ENCODE results near the gene STUB1.
"Not testable (repeated sequence)": the region's sequence is repeated elsewhere in the genome, so short reads cannot be mapped to it uniquely, and the experiment has no call there.

The STUB1 gene

DNA sequence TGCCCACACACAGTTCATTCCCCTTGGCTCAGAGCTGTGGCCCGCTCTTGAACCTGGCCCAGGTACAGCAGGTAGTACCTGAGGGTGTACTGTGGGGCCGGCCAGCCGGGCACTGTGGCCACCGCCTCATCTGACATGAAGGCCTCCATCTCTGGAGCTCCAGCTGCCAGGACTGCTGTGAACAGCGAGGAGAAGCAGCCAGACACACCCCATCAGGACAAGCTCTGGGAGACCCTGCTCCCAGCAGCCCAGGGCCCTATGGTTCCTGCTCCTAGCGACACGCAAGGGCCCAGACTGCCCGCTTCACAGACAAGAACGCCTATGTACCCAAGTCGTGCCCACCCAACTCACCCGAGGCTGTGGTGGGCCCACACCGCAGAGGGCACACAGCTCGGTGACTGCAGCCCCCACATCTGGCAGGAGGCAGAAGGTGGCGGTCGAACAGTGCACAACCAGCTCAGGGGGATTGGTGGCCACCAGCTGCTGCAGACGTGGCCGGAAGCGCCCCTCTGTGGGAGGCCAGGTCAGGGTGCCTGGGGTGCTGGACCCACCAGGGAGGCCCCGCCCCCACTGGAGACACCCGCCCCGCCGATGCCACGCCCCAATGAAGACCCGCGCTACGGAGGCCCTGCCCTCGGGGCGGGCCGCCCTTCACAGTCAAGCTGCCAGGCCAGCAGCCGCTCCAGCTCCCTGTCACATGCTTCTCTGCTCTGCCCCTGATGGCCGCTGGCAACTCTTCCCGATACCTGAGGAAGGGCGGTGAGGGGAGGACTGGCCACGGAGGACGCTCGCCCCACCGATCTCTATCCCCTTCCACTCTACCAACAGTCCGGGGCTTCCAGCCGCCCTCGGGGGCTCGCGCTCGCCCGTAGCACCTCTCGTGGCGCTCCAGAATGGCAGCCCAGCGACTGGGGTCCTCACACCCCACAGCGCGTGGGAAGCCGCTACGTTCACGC lies 1.1 kb upstream of the STUB1 start:
- peak; percentile 40 for DNase-seq (ENCODE audit: low read depth)

DNA sequence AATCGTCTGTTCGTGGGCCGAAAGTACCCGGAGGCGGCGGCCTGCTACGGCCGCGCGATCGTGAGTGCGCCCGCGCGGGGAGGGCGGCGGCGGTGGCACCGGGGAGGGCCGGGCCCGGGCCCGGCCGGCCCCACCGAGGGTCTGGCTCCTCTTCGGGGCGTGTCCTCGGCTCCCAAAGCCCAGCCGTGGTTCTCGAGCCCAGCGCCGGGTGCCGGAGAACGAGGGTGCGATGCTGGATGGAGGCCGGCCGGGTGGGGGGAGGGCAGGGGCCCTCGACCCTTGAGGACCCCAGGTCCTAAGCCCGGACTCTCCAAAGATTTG lies 375 bp downstream of the STUB1 start:
- no peak for DNase-seq (ENCODE audit: low read depth)

DNA sequence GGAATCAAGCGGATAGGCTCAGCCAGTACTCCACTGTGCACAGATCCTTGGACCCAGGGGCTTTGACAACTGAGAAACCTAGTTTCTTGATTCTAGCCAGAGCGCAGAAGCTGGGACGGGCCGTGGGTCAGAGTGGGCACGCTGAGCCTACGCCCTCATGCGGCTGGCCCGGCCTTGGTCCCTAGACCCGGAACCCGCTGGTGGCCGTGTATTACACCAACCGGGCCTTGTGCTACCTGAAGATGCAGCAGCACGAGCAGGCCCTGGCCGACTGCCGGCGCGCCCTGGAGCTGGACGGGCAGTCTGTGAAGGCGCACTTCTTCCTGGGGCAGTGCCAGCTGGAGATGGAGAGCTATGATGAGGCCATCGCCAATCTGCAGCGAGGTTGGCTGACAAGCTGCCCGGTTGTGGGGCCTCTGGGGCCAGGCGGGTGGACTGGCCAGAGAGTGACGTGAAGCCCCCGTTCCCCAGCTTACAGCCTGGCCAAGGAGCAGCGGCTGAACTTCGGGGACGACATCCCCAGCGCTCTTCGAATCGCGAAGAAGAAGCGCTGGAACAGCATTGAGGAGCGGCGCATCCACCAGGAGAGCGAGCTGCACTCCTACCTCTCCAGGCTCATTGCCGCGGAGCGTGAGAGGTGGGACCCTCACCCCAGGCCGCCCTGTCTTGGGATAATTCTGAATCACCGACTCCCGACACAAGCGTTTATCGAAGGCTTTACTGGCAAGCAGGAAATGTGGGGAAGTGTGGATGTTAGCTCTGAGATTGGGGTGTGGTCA lies 946 bp downstream of the STUB1 start:
- DNase-seq (ENCODE audit: low read depth): peak; percentile 36

DNA sequence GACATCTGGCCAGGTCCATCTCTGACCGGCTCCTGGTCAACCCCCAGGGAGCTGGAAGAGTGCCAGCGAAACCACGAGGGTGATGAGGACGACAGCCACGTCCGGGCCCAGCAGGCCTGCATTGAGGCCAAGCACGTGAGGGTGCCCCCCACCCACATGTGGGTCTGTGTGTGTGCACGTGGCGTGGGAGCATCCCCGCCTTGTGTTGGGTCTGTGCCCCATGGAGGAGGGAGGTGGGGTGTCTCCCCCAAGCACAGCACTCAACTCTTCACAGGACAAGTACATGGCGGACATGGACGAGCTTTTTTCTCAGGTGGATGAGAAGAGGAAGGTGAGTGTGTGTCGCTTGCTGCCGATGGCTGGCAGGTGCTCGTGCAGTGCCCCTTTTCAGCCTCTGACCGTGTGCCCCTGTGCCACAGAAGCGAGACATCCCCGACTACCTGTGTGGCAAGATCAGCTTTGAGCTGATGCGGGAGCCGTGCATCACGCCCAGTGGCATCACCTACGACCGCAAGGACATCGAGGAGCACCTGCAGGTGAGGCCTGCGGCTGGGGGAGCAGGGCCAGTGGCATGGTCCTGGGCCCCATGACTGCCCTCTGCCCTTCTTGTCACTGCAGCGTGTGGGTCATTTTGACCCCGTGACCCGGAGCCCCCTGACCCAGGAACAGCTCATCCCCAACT lies 1.7 kb downstream of the STUB1 start:
- peak; percentile 40 for DNase-seq (ENCODE audit: low read depth)

DNA sequence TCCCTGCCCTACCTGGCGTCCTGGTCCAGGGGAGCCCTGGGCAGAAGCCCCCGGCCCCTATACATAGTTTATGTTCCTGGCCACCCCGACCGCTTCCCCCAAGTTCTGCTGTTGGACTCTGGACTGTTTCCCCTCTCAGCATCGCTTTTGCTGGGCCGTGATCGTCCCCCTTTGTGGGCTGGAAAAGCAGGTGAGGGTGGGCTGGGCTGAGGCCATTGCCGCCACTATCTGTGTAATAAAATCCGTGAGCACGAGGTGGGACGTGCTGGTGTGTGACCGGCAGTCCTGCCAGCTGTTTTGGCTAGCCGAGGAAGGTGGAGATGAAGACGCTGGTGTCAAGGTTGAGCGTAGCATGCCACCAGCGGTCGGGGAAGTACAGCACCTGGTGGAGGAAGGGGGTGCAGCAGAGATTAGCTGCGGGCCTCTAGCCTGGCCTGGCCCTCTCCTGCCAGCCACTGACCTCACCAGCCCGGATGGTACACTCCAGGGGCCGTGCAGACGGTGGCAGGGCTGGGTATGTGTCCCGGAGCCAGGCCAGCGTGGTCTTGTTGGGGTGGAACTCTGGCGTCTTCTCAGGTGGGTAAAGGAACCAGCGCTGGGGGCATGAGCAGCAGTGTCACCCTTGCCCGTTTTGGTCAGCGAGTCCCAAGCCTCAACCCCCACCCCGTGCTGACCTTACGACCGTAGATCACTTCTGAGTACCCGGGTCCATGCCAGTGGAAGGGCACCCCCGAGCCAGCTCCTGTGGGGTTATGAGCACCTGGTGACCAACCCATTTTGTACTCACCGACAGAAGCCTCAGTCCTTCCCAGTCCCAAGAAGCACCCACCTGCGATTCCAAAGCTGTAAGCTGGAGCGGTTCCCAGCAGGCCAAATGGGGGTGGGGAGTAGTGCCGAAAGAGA lies 2.5 kb downstream of the STUB1 start:
- DNase-seq (ENCODE audit: low read depth): no peak

DNA sequence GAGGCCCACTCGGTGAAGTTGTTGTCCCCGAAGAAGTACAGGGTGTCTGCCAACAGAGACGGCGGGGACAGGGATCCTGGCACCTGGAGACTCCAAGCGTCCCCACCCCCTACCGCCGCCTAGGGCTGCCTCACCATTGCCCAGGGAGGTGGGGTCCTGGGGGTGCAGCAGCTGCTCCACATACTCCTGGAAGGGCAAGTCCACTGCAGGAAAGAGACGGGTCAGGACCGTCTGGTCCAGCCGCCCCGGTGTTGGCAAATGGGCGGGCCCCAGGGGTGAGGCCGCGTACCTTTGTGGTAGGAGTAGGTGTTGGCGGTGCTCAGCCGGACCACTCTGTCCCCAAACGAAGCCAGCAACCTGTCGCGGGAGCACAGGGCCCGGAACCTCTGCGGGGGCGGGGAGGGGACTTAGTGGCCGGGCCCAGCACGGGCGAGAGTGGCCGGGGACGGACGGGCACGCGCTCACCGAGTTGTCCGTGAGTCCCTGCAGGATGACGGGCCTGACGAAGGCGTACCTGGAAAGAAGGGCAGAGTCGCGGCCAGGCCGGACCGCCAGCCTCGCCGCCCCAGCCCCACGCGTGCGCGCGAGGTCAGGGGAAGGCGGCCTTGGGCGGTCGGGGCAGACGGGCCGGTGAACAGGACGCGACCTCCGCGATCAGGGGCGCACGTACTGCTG lies 3.3 kb downstream of the STUB1 start:
- DNase-seq (ENCODE audit: low read depth): no peak

DNA sequence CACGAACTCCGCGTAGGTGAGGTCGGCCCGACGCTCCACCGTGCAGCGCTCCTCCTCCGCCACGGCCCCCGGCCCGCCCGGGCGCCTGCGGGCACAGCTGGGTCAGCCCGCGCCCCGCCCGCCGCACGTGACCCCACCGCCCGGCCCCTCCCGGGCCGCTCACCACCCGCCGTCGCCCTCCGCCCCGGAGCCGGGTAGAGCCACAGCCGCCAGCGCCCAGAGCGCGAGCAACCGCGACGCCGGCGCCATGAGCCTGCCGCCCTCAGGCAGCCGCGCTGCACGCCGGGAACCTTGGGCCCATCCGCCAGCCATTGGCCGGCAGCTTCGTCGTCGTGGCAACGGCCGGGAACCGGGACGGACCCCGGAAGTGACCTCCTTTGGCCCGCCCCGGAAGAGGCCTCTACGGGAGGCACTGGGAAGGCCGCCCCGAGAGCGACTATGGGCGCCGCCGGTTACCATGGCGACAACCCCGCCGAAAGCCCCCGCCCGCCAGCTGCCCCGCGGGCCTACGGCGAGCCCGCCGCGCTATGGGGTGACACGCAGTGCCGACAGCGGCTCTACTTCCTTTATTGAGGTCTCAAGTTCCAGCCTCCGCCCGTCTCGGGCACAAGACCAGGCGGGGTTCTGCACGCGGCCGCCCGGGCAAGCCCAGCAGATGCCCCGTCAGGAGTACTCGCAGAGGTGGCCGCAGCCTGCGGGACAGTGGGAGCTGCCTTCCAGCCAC lies 4.0 kb downstream of the STUB1 start, which contains the start of gene JMJD8:
TSS of gene JMJD8 (minus strand) at position 264 of the 724 bp plus-strand sequence. CDS start at position 249, 15 bp downstream.
- DNase-seq (ENCODE audit: low read depth): peak; percentile 90

DNA sequence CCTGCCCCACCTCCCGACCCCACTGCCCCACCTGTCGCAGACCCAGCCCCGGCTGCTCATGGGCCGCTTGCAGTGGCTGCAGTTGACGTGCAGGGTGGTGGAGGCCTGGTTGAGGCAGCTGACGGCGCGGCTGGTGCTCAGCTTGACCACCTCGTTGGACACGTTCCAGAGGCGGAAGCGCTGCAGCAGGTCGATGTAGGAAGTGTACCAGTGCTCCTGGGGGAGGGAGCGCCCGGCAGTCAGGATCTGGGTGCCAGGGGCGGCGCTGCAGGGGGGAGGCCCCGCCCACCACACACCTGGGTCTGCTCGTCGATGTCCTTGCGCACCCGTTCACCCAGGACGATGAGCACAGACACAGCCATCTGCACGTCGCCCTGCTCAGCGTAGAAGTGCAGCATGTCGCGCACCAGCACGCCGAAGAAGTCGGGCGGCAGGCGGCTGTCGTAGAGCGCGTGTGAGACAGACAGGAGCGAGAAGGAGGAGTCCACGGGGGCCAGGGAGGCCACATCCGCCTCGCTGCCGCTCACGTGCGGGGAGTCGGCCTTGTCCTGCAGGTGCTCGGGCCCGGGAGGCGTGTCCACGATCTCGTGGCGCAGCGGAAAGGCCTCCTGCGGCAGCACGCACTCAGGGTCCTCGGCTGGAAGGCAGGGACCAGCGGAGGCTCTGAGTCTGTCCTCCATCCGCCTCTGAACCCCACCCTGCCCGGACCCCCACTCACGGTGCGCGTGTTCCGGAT lies 4.9 kb downstream of the STUB1 start:
- no peak for DNase-seq (ENCODE audit: low read depth)

DNA sequence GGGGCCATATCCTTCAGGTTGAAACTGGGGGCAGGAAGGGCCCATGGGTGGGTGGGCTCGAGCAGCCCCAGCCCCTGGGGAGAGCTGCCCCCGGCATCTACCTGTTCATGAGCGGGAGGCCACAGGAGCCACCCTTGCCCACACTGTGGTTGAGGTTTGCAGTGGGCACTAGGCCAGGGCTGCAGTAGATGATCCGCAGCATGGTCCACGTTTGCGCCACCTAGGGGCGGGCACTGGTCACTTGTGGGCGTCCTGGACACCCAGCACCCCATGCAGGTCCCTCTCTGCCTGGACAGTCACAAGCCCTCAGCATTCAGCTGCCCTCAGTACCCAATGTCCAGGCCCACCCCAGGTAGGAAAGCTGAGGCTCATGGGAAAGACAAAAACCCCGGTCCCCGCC lies 5.8 kb downstream of the STUB1 start:
- DNase-seq (ENCODE audit: low read depth): peak; percentile 18

DNA sequence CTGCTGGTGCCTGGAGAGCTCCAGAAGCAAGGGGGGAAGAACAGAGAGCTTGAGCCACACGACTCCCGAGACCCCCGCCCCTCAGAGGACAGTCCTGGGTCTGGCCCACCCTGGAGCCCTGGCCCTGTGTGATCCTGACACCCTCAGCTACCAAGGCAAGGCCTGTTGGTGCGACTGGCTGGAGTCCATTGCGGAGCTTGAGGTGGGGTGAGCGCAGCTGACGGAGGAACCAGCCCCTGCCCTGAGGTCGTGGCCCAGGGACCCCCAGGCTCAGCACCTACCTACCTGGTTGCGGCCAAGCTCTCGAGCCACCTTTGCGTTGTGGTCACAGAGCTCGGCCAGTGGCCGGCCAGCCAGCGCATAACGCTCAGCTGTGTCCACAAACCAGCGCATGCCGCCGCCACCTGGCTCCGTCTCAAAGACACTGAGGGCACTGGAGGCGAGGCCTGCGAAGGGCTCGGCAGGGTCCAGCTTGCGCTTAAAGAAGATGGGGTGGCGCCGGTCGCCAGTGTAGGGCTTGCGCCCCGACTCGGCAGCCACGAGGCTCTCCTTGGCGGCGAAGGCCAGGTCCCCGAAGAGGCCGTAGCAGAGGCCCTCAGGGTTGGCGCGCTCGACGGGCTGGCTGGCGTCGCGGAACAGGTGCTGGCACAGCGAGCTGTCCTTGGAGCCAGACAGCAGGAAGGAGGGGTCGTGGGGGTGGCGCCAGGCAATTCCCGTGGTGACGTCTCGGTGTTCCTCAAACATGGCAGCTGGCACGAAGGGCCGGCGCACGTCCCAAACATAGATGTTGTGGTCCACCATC lies 6.5 kb downstream of the STUB1 start:
- no peak for DNase-seq (ENCODE audit: low read depth)

DNA sequence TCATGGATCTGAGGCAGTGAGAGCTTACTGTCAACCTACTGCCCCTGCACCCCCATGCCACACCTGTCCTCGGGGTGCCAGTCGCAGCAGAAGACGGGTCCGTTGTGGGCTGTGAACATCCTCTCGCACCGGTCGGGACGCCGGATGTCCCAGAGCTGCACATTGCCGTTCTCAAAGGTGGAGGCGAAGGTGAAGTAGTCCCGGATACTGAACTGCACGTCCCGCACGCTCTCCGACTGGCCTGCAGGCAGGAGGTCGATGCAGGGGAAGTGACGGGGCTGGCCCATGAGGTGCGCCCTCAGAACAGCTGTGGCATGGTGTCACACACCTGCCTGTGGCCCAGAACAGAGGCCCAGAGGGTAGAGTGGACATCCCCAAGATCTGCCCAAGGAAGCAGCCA lies 7.3 kb downstream of the STUB1 start:
- DNase-seq (ENCODE audit: low read depth): no peak

DNA sequence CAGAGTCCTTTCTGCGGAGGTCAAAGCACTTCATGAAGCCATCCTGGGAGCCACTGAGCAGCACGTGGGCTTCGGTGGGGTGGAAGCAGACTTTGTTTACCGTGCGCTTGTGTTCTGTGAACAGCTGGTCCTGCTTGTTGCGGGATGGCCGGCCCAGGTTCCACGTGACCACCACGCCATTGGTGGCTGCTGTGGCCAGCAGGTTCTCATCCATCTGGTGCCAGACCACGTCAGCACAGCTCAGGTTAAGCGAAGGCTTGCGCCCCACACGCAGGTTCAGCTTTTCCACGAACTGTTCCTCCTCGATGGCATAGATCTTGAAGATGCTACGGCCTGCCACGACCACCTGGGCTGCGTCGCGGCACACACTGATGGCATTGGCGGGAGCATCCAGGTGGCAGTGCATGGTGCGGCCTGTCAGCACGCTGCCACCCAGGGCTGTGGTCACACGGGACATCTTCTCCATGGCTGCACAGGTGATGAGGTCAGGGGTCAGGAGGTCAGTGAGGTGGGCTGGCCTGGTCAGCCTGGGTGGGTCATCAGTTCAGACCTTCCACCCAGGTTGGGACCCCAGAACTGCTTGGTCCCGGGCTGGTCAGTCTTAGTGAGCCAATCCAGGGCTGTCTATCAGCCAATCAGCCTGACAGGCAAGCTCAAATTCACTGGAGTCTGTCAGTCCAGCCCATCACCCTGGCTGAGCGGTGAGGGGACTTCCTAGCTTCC lies 9.1 kb downstream of the STUB1 start:
- DNase-seq (ENCODE audit: low read depth): no peak

DNA sequence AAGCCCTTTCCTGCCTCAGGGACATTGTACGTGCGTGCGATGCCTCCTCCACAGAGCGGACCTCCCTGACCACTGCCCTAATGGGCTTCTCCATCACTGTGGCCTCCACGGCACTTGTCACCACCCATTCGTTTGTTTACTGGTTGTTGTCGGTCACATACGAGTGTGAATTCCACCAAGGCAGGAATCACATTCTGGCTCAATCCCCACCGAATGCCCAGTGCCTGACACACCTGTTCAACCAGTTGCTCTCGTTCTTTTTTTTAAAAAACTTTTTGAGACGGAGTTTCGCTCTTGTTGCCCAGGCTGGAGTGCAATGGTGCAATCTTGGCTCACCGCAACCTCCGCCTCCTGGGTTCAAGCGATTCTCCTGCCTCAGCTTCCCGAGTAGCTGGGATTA lies 11.0 kb downstream of the STUB1 start:
- not testable (repeated sequence) for DNase-seq (ENCODE audit: low read depth)

DNA sequence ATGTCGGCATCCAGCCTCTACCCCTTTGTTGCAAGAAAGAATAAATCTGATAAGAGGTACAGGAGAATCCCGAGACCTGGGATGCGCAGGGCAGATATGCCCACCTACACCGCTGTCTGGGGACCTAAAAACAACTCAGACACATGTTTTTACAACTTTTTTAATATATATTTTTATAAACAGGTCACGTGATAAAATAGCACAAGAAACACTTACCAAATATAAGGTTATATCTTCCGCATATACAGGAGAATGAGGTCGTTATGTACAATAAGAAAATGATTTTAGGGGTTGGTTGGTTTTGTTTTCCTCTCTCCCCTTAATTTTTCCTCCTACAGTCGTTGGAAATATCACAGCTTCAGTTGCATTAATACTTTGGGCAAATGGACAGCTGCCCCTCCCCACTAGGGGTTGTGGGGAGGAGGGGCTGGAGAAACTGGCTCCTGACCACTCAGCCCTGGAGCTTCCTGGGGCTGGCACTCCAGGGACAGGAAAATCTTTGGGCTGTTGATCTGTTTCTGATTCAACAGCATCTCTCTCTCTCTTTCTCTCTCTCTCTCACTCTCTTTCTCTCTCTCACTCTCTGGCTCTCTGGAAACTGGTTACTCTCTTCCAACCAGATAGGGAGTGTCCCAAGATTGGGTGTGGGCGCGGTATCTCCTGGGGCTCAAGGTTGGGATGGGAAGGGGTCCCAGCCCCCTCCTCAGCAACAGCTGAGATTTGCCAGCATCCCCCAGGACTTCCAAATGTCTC lies 12.3 kb downstream of the STUB1 start:
- DNase-seq (ENCODE audit: low read depth): no peak

DNA sequence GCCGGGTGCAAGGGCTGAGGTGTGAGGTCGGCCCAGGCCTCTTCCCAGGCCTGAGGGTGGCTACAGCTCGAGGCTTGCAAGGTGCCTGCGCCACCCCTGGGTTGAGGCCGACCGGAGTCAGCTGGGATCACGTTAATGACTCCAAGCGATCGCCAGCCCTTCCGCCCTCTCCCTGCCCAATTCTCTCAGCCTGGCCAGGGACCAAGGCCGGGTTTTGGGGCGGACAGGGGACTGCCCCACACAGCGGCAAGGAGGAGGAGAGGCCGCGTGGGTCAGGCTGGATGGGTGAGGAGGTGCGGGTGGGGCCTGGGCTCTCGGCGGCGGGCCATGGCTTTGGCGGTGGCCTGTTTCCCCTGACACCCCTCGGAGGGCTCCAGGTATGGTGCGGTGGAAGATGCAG lies 13.2 kb downstream of the STUB1 start:
- DNase-seq (ENCODE audit: low read depth): no peak

DNA sequence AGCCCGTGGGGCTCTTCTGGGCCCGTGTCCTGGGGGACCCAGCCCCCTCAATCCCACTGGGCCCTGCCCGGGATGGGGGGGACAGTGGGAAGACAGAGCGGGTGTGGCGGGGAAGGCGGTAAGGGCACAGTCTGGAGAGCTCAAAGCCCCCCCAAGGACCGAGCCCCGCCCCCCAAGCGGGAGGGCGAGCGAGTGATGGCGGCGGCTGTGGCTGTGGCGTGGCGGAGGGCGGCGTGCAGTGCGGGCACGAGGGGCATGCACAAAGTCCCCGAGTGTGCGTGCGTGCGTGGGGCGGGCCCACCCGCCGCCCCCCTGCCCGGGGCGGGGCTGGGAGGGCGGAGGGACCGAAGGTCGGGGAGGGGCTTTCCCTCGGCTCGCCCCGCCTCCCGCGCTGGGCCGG lies 13.6 kb downstream of the STUB1 start:
- DNase-seq (ENCODE audit: low read depth): no peak

DNA sequence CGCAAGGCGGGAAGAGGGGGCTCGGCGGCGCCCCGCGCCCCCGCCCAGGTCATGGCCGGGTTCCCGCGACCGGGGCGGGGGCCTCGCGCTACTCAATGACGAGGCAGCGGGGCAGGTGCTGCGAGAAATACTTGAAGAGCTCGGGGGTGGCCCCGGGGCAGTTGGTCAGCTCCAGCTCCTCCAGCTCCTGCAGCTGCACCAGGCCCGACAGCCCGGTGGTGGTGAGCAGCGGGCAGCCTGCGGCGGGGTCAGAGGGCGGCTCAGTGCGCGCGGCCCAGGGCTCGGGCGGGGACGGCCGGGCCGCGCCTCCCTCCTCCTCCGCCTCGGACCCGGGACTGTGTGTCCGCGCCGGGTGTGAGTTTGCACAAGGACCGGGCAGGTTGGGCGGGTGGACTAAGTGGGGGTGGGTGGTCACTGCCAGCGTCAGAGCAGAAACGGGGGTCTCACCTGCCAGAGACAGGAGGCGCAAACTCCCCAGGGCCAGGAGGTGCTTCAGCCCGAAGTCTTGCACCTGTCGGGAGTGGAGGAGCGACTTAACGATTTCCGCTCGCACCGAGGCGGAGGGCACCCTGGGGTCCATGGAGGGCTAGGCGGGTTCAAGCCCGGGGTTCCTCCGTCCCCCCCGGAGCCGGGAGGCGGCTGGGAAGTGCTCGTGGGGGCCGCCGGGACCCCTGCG lies 14.1 kb downstream of the STUB1 start:
- no peak for DNase-seq (ENCODE audit: low read depth)

Data from amniotic epithelial cell (primary cell).